ENCODE results near the gene SF1.
"Not testable (repeated sequence)": the region's sequence is repeated elsewhere in the genome, so short reads cannot be mapped to it uniquely, and the experiment has no call there.

SF1 gene

GRCh38 chr11:64778473-64779298, at the start of gene SF1:
SF1 (minus strand) TSS chr11:64778542; CDS start chr11:64778392, 150 bp downstream.
- peak; percentile 99 for DNase-seq (ENCODE audit: low read depth)

GRCh38 chr11:64827451-64827839, 49.1 kb upstream of the SF1 start:
- DNase-seq (ENCODE audit: low read depth) = no peak

GRCh38 chr11:64826578-64827450, 48.5 kb upstream of the SF1 start:
- no peak for DNase-seq (ENCODE audit: low read depth)

GRCh38 chr11:64826062-64826461, 47.7 kb upstream of the SF1 start:
- DNase-seq (ENCODE audit: low read depth) = no peak

GRCh38 chr11:64823568-64824119, 45.3 kb upstream of the SF1 start:
- no peak for DNase-seq (ENCODE audit: low read depth)

- DNase-seq (ENCODE audit: low read depth) = no peak
Measured at GRCh38 chr11:64817476-64817875, 39.1 kb upstream of the SF1 start.

GRCh38 chr11:64815433-64815832, 37.1 kb upstream of the SF1 start:
- DNase-seq (ENCODE audit: low read depth) = not testable (repeated sequence)

- no peak for DNase-seq (ENCODE audit: low read depth)
Measured at GRCh38 chr11:64814712-64815187, 36.4 kb upstream of the SF1 start.

GRCh38 chr11:64813826-64814225, 35.5 kb upstream of the SF1 start:
- DNase-seq (ENCODE audit: low read depth) = no peak

GRCh38 chr11:64810891-64811272, 32.5 kb upstream of the SF1 start:
- no peak for DNase-seq (ENCODE audit: low read depth)

- DNase-seq (ENCODE audit: low read depth) = peak; percentile 79
Measured at GRCh38 chr11:64810271-64810890, 32.0 kb upstream of the SF1 start, which contains the start of gene MEN1. MEN1 (minus strand) TSS chr11:64810551; CDS start chr11:64810109, 442 bp downstream.

- no peak for DNase-seq (ENCODE audit: low read depth)
Measured at GRCh38 chr11:64809781-64810241, 31.5 kb upstream of the SF1 start.

GRCh38 chr11:64805481-64805880, 27.1 kb upstream of the SF1 start:
- DNase-seq (ENCODE audit: low read depth) = no peak

GRCh38 chr11:64804346-64805210, 26.2 kb upstream of the SF1 start:
- DNase-seq (ENCODE audit: low read depth) = no peak

GRCh38 chr11:64803846-64804345, 25.6 kb upstream of the SF1 start:
- DNase-seq (ENCODE audit: low read depth) = no peak

GRCh38 chr11:64803158-64803845, 25.0 kb upstream of the SF1 start, which contains the start of gene MAP4K2:
MAP4K2 (minus strand) TSS chr11:64803214; CDS start chr11:64803149, 65 bp downstream.
- DNase-seq (ENCODE audit: low read depth) = peak; percentile 60

- DNase-seq (ENCODE audit: low read depth) = no peak
Measured at GRCh38 chr11:64802370-64803157, 24.2 kb upstream of the SF1 start.

- no peak for DNase-seq (ENCODE audit: low read depth)
Measured at GRCh38 chr11:64801561-64802369, 23.4 kb upstream of the SF1 start.

All from HS-5 (cell line).